H9 (cell line): ENCODE results near the gene CLEC4C. TPM values are rescaled to one million over a fixed set of nuclear protein-coding genes. Genes with fewer than 3 reads are reported as not detected.

ENCODE experiments used
- DNase-seq: peaks from one replicate; pipeline ENCODE4 v3.0.0-alpha.2; 2017
- H2AFZ ChIP-seq: one replicate; pipeline ENCODE4 v1.6.1; 2013; ENCODE audit warnings: mild to moderate bottlenecking, low read length, control low read depth, moderate library complexity
- H2AK5ac ChIP-seq: 2 replicates; pipeline ENCODE4 v1.6.1; 2013; ENCODE audit warnings: low read length, control low read depth, mixed read lengths; ENCODE audit not compliant: insufficient read length
- H2BK120ac ChIP-seq: one replicate; pipeline ENCODE4 v1.6.1; 2013; ENCODE audit warnings: low read depth, mild to moderate bottlenecking, low read length, control low read depth, inconsistent platforms; ENCODE audit not compliant: poor library complexity, severe bottlenecking
- H2BK12ac ChIP-seq: 2 replicates; pipeline ENCODE4 v1.6.1; 2013; ENCODE audit warnings: low read length, control low read depth, mixed read lengths, low read depth; ENCODE audit not compliant: insufficient read length
- H2BK15ac ChIP-seq: 2 replicates; pipeline ENCODE4 v1.6.1; 2013; ENCODE audit warnings: low read depth, low read length, control low read depth
- H2BK20ac ChIP-seq: one replicate; pipeline ENCODE4 v1.6.1; 2013; ENCODE audit warnings: low read depth, mild to moderate bottlenecking, low read length, control low read depth, inconsistent platforms; ENCODE audit not compliant: poor library complexity, severe bottlenecking
- H2BK5ac ChIP-seq: 2 replicates; pipeline ENCODE4 v1.6.1; 2013; ENCODE audit warnings: low read length, control low read depth, mixed read lengths; ENCODE audit not compliant: insufficient read length
- H3K14ac ChIP-seq: 2 replicates; pipeline ENCODE4 v1.6.1; 2013; ENCODE audit warnings: low read length, control low read depth; ENCODE audit not compliant: insufficient read depth
- H3K18ac ChIP-seq: 2 replicates; pipeline ENCODE4 v1.6.1; 2013; ENCODE audit warnings: low read depth, mild to moderate bottlenecking, mixed read lengths, low read length, control low read depth; ENCODE audit not compliant: insufficient read length
- H3K23ac ChIP-seq: 2 replicates; pipeline ENCODE4 v1.6.1; 2013; ENCODE audit warnings: low read length, control low read depth, mixed read lengths, low read depth; ENCODE audit not compliant: insufficient read length
- H3K23me2 ChIP-seq: 2 replicates; pipeline ENCODE4 v1.6.1; 2013; ENCODE audit warnings: low read depth, mild to moderate bottlenecking, mixed read lengths, low read length, control low read depth; ENCODE audit not compliant: insufficient read length, poor library complexity, severe bottlenecking
- H3K27ac ChIP-seq: 2 replicates; pipeline ENCODE4 v1.5.1; 2013; ENCODE audit warnings: low read length, control low read depth, mixed read lengths, low read depth; ENCODE audit not compliant: insufficient read length
- H3K27me3 ChIP-seq: 2 replicates; pipeline ENCODE4 v1.6.1; 2013; ENCODE audit warnings: low read length, control low read depth, inconsistent platforms; ENCODE audit not compliant: insufficient read depth
- H3K4ac ChIP-seq: 2 replicates; pipeline ENCODE4 v1.6.1; 2013; ENCODE audit warnings: low read depth, mild to moderate bottlenecking, control low read depth, inconsistent platforms, low read length, moderate library complexity
- H3K4me1 ChIP-seq: 2 replicates; pipeline ENCODE4 v1.6.1; 2013; ENCODE audit warnings: low read length, control low read depth, inconsistent platforms; ENCODE audit not compliant: insufficient read depth
- H3K4me2 ChIP-seq: 2 replicates; pipeline ENCODE4 v1.6.1; 2013; ENCODE audit warnings: low read length, control low read depth, mixed read lengths; ENCODE audit not compliant: insufficient read length, insufficient read depth
- H3K56ac ChIP-seq: 2 replicates; pipeline ENCODE4 v1.6.1; 2013; ENCODE audit warnings: low read depth, mild to moderate bottlenecking, mixed read lengths, low read length, control low read depth; ENCODE audit not compliant: insufficient read length
- H3K79me1 ChIP-seq: 2 replicates; pipeline ENCODE4 v1.6.1; 2013; ENCODE audit warnings: low read depth, mild to moderate bottlenecking, moderate library complexity, low read length, control low read depth, inconsistent platforms; ENCODE audit not compliant: insufficient read depth, poor library complexity, severe bottlenecking
- H3K79me2 ChIP-seq: 2 replicates; pipeline ENCODE4 v1.6.1; 2013; ENCODE audit warnings: low read length, control low read depth, inconsistent platforms; ENCODE audit not compliant: insufficient read depth
- H3K9ac ChIP-seq: 2 replicates; pipeline ENCODE4 v1.6.1; 2013; ENCODE audit warnings: low read length, control low read depth, mixed read lengths; ENCODE audit not compliant: insufficient read length; ENCODE audit errors: extremely low read depth
- H3K9me3 ChIP-seq: one replicate; pipeline ENCODE4 v1.6.1; 2013; ENCODE audit warnings: low read depth, low read length, inconsistent platforms; ENCODE audit not compliant: control insufficient read depth
- H3T11ph ChIP-seq: one replicate; pipeline ENCODE4 v1.6.1; 2013; ENCODE audit warnings: mild to moderate bottlenecking, low read length, control low read depth, inconsistent platforms
- H4K20me1 ChIP-seq: one replicate; pipeline ENCODE4 v1.6.1; 2013; ENCODE audit not compliant: control insufficient read depth, insufficient read length, insufficient read depth
- H4K5ac ChIP-seq: 2 replicates; pipeline ENCODE4 v1.6.1; 2013; ENCODE audit warnings: low read depth, mild to moderate bottlenecking, mixed read lengths, low read length, control low read depth; ENCODE audit not compliant: insufficient read length
- H4K8ac ChIP-seq: replicated peaks from 2 replicates; pipeline ENCODE4 v1.6.1; 2013; ENCODE audit warnings: low read length, control low read depth, mixed read lengths, low read depth; ENCODE audit not compliant: insufficient read length
- H4K91ac ChIP-seq: 2 replicates; pipeline ENCODE4 v1.6.1; 2013; ENCODE audit warnings: low read depth, mild to moderate bottlenecking, moderate library complexity, mixed read lengths, low read length, control low read depth; ENCODE audit not compliant: insufficient read length
- H3K27ac Mint-ChIP-seq, 3 experiments: 2 replicates in 2 of 3; 3 replicates in 1 of 3; pipeline ENCODE4 v1.8.0; 2020 to 2021; ENCODE audit warnings: mixed read lengths in 3 of 3, mild to moderate bottlenecking in 1 of 3, moderate library complexity in 1 of 3
- H3K27me3 Mint-ChIP-seq: 2 replicates; pipeline ENCODE4 v1.8.0; 2021; ENCODE audit warnings: low read depth, mild to moderate bottlenecking, moderate library complexity, mixed read lengths
- H3K36me3 Mint-ChIP-seq, 3 experiments: 2 replicates in 2 of 3; 3 replicates in 1 of 3; pipeline ENCODE4 v1.8.0; 2020 to 2021; ENCODE audit warnings: low read depth in 3 of 3, mixed read lengths in 3 of 3; ENCODE audit not compliant: insufficient read depth in 1 of 3
- H3K4me1 Mint-ChIP-seq, 2 experiments: 2 replicates each; pipeline ENCODE4 v1.8.0; 2020; ENCODE audit warnings: mixed read lengths in 2 of 2
- H3K4me3 Mint-ChIP-seq, 2 experiments: 2 replicates in 1 of 2; 3 replicates in 1 of 2; pipeline ENCODE4 v1.8.0; 2020 to 2021; ENCODE audit warnings: mild to moderate bottlenecking in 2 of 2, mixed read lengths in 2 of 2, moderate library complexity in 1 of 2
- H3K9me3 Mint-ChIP-seq, 2 experiments: 2 replicates in 1 of 2; 3 replicates in 1 of 2; pipeline ENCODE4 v1.8.0; 2020; ENCODE audit warnings: mild to moderate bottlenecking in 2 of 2, mixed read lengths in 2 of 2, moderate library complexity in 1 of 2
- CTCF ChIP-seq: fragments of 200-600 bp; sonication (generic); conservative IDR thresholded peaks from 3 replicates; pipeline ENCODE4 v1.8.0; 2021; ENCODE audit warnings: antibody characterized with exemption, mild to moderate bottlenecking
- WGBS: extraction: QIAGEN DNeasy Blood & Tissue Kit; methylation state at CpG from one replicate; pipeline ENCODE4 v1.1.7; 2013; ENCODE audit warnings: missing lambda C conversion rate, low lambda C conversion rate, mixed read lengths; ENCODE audit not compliant: insufficient read length; ENCODE audit errors: extremely low coverage; 5-methylcytosine and 5-hydroxymethylcytosine counted together
- total RNA-seq: library from RNA; stranded (reverse); gene quantifications from 2 replicates; pipeline ENCODE4 v1.2.1, GENCODE V29; 2021

The CLEC4C gene
- total RNA-seq, 1 experiment from 2014 or later, result 0.26 TPM

DNA sequence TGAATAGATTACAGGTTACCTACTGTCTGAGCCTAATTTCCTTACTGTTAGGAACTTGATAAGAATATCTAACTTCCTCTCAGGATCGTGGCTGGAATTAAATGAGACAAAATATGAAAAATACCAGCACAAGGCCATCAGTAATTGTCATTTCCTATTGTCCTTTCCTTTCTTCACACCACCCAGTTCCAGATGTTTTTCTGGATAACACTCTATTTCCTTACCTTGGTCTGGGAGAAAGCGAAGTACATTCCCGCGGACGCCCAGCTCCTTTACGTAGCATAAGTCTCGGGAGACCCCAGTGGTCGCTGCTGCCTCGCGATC is 52.0 kb downstream of the CLEC4C start:
- H3K23me2 ChIP-seq, result no peaks in the 10 kb centered on the region

More for the DNA sequence above, 52.0 kb downstream of the CLEC4C start:
- Histone ChIP-seq H3K56ac (no peak overlapping the region), H2AFZ (no peak overlapping the region), H2BK120ac (no peak overlapping the region), H3K79me1 (no peaks in the 10 kb centered on the region), H3K18ac (no peak overlapping the region), H3K23ac (no peak overlapping the region), H4K8ac (no peak overlapping the region), H3K14ac (no peak overlapping the region), H2BK12ac (no peak overlapping the region), H3K9ac (no peak overlapping the region), H3T11ph (no peak overlapping the region), H4K20me1 (no peaks in the 10 kb centered on the region), H3K4ac (no peak overlapping the region), H3K4me1 (peaks cover 4% of the 10 kb centered on the region; the same call in 1 of the 2 replicates), H3K79me2 (no peaks in the 10 kb centered on the region), H3K27ac (peak overlapping the region; percentile 58), H3K4me2 (no peak overlapping the region), H4K91ac (no peak overlapping the region), H3K9me3 (no peaks in the 10 kb centered on the region), H2BK5ac (no peak overlapping the region), H2AK5ac (no peak overlapping the region), H4K5ac (no peak overlapping the region), H3K27me3 (no peaks in the 10 kb centered on the region), H2BK20ac (no peak overlapping the region), H2BK15ac (no peak overlapping the region)
- H3K9me3 Mint-ChIP-seq, result no peaks in the 10 kb centered on the region; a peak in 1 of 5 replicates
- H3K27me3 Mint-ChIP-seq, result no peaks in the 10 kb centered on the region
- no peak for DNase-seq
- H3K4me1 Mint-ChIP-seq, result peaks cover 37 to 41% of the 10 kb centered on the region in 2 experiments
- peaks cover 0 to 3% (median 0%) of the 10 kb centered on the region in 3 experiments; a peak in 2 of 7 replicates for H3K36me3 Mint-ChIP-seq
- no CpG with 5 or more reads among the region's 10 CpGs for WGBS
- TF ChIP-seq CTCF, result no peak
- H3K27ac Mint-ChIP-seq, result peak overlapping the region; percentile 89 to 99 (median 92)
- H3K4me3 Mint-ChIP-seq, result peak overlapping the region; percentile 7 to 9; a peak in 4 of 5 replicates
